ENCODE data around the gene PLOD3. TPM values are rescaled to one million over a fixed set of nuclear protein-coding genes. Genes with fewer than 3 reads are reported as not detected.

The PLOD3 gene
- total RNA-seq, 1 experiment from 2014 or later: 48.3 TPM

DNA sequence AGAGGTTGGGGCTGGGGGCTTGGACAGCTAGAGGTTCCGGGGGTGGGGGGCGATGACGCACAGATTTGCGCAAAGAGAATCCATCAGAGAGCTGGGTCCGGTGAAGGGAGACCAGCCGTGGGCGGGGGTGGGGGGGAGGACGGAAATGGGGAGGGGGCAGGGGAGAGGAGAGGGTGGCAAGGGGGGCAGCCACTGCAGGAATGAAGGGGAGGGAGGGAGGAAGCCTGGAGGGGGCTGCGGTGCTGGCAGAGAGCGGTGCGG lies 50.8 kb downstream of the PLOD3 start (continued):
- TF ChIP-seq, protein P1, sequence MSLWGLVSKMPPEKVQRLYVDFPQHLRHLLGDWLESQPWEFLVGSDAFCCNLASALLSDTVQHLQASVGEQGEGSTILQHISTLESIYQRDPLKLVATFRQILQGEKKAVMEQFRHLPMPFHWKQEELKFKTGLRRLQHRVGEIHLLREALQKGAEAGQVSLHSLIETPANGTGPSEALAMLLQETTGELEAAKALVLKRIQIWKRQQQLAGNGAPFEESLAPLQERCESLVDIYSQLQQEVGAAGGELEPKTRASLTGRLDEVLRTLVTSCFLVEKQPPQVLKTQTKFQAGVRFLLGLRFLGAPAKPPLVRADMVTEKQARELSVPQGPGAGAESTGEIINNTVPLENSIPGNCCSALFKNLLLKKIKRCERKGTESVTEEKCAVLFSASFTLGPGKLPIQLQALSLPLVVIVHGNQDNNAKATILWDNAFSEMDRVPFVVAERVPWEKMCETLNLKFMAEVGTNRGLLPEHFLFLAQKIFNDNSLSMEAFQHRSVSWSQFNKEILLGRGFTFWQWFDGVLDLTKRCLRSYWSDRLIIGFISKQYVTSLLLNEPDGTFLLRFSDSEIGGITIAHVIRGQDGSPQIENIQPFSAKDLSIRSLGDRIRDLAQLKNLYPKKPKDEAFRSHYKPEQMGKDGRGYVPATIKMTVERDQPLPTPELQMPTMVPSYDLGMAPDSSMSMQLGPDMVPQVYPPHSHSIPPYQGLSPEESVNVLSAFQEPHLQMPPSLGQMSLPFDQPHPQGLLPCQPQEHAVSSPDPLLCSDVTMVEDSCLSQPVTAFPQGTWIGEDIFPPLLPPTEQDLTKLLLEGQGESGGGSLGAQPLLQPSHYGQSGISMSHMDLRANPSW (CRISPR knock-in tag; conservative IDR thresholded peaks at IDR 0.05; ENCODE audit: low read depth): no peak
- TF ChIP-seq ZBTB21 (CRISPR knock-in tag; IDR thresholded peaks at IDR 0.05; ENCODE audit: borderline replicate concordance) (no peak), MYBL2 (CRISPR knock-in tag; IDR thresholded peaks at IDR 0.05) (no peak)

GRCh38 chr7:101165958-101166647 lies 51.3 kb downstream of the PLOD3 start:
- H3K36me3 Mint-ChIP-seq: no peaks in the 10 kb centered on the region
- peak overlapping the region; percentile 81 for H3K4me3 Mint-ChIP-seq
- H3K4me1 Mint-ChIP-seq: peaks cover 66% of the 10 kb centered on the region
- CTCF ChIA-PET: interaction anchor here (0.5 to 9.0 kb wide), 17 partner anchors 8 to 200 kb away, joined by 3 to 103 read pairs (median 6); partner anchors contain the start of genes NAT16, PLOD3, TRIM56 and ZNHIT1
- ATAC-seq: no peak
- H3K27ac Mint-ChIP-seq: peak overlapping the region; percentile 20; the same call in 1 of the 2 replicates
- POLR2A ChIA-PET: interaction anchor here (0.6 to 2.4 kb wide), 8 partner anchors 8 to 277 kb away, joined by 3 to 14 read pairs (median 4); no protein-coding TSS in a partner anchor
- peaks cover 75% of the 10 kb centered on the region for H3K27me3 Mint-ChIP-seq (ENCODE audit: low read depth)
- H3K9me3 Mint-ChIP-seq: no peaks in the 10 kb centered on the region
- DNase-seq (ENCODE audit: low spot score): peak; percentile 56
- no peak for TF ChIP-seq ZNF671 (CRISPR knock-in tag; IDR thresholded peaks at IDR 0.05)
- TF ChIP-seq ZNF423 (CRISPR knock-in tag; IDR thresholded peaks at IDR 0.05): no peak
- 0 out of 2 replicates have a peak, but pooled peaks have one; percentile 60 for TF ChIP-seq NFATC4 (CRISPR knock-in tag; IDR thresholded peaks at IDR 0.05)
- TF ChIP-seq, protein P2, sequence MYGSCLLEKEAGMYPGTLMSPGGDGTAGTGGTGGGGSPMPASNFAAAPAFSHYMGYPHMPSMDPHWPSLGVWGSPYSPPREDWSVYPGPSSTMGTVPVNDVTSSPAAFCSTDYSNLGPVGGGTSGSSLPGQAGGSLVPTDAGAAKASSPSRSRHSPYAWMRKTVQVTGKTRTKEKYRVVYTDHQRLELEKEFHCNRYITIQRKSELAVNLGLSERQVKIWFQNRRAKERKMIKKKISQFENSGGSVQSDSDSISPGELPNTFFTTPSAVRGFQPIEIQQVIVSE (CRISPR knock-in tag; IDR thresholded peaks at IDR 0.05; ENCODE audit: borderline replicate concordance): no peak
- TF ChIP-seq NFYB (CRISPR knock-in tag; conservative IDR thresholded peaks at IDR 0.05; ENCODE audit: low read depth): no peak
- TF ChIP-seq TEAD4 (CRISPR knock-in tag; IDR thresholded peaks at IDR 0.05): no peak
- no peak for TF ChIP-seq CBFB (CRISPR knock-in tag; IDR thresholded peaks at IDR 0.05; ENCODE audit: low read depth)
- TF ChIP-seq PRRX2 (CRISPR knock-in tag; IDR thresholded peaks at IDR 0.05): no peak
- TF ChIP-seq, protein P1 (CRISPR knock-in tag; conservative IDR thresholded peaks at IDR 0.05; ENCODE audit: low read depth): no peak
- no peak for TF ChIP-seq MLX (CRISPR knock-in tag; IDR thresholded peaks at IDR 0.05)
- peak; percentile 75; the same call in 1 of the 2 replicates for TF ChIP-seq ESRRA (CRISPR knock-in tag; IDR thresholded peaks at IDR 0.05; ENCODE audit: borderline replicate concordance)
- TF ChIP-seq CREB1 (CRISPR knock-in tag; IDR thresholded peaks at IDR 0.05): no peak
- TF ChIP-seq, protein P3, sequence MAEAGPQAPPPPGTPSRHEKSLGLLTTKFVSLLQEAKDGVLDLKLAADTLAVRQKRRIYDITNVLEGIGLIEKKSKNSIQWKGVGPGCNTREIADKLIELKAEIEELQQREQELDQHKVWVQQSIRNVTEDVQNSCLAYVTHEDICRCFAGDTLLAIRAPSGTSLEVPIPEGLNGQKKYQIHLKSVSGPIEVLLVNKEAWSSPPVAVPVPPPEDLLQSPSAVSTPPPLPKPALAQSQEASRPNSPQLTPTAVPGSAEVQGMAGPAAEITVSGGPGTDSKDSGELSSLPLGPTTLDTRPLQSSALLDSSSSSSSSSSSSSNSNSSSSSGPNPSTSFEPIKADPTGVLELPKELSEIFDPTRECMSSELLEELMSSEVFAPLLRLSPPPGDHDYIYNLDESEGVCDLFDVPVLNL (CRISPR knock-in tag; IDR thresholded peaks at IDR 0.05; ENCODE audit: borderline replicate concordance, low read depth): no peak
- 0 out of 2 replicates have a peak, but pooled peaks have one; percentile 10 for TF ChIP-seq ZNF512 (CRISPR knock-in tag; IDR thresholded peaks at IDR 0.05; ENCODE audit: borderline replicate concordance)
- TF ChIP-seq, protein P4, sequence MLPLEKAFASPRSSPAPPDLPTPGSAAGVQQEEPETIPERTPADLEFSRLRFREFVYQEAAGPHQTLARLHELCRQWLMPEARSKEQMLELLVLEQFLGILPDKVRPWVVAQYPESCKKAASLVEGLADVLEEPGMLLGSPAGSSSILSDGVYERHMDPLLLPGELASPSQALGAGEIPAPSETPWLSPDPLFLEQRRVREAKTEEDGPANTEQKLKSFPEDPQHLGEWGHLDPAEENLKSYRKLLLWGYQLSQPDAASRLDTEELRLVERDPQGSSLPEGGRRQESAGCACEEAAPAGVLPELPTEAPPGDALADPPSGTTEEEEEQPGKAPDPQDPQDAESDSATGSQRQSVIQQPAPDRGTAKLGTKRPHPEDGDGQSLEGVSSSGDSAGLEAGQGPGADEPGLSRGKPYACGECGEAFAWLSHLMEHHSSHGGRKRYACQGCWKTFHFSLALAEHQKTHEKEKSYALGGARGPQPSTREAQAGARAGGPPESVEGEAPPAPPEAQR (CRISPR knock-in tag; IDR thresholded peaks at IDR 0.05): no peak
- TF ChIP-seq ARID4B (CRISPR knock-in tag; IDR thresholded peaks at IDR 0.05; ENCODE audit: borderline replicate concordance): no peak
- no peak for TF ChIP-seq MYBL2 (CRISPR knock-in tag; IDR thresholded peaks at IDR 0.05)
- TF ChIP-seq ETV6 (CRISPR knock-in tag; IDR thresholded peaks at IDR 0.05): no peak

All from WTC11 (cell line).